ENCODE measurements around the gene PIK3R3. TPM values are rescaled to one million over a fixed set of nuclear protein-coding genes. Genes with fewer than 3 reads are reported as not detected.

PIK3R3 gene
- polyA plus RNA-seq, 1 donor (not counting 4 experiments of a cell fraction or from before 2014, with no cell fraction given): 11.9 TPM

DNA sequence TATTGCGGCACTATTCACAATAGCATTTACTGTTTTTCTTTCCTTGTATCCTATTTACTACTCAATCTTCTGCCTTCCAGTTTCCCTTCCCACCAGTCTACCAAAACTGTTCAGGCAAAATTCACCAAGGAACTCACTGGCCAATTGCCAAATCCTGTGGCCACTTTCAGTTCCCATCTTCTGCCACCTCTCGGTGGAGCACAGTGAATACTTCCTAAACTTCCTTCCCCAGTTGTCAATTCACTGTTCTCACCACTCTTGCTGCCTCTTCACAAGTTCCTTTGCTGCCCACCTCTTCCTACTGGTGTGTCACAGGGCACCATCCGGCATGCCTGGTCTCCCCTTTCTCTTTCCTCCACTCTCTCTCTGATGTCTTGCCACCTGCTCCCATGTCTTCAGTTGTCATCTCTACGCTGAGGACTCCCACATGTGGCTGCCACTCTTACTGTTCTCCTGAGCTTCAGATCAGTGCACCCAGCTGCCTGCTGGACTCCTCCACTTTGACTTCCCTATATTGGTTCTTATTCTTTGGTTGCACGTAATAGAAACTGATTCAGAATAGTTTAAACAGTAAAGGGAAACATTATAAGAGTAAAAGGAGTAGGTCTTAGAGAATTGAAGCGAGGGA is 114.4 kb downstream of the PIK3R3 start:
- FAIRE-seq: no peak
- Histone ChIP-seq H2AFZ (ENCODE audit: control insufficient read depth, low read length) (no peak overlapping the region), H3K27me3 (ENCODE audit: control insufficient read depth, extremely low read depth, insufficient read depth, low read length) (no peaks in the 10 kb centered on the region), H3K79me2 (ENCODE audit: control insufficient read depth, insufficient read depth, low read length) (no peaks in the 10 kb centered on the region), H3K9me3 (ENCODE audit: control insufficient read depth, low read depth, low read length) (no peaks in the 10 kb centered on the region), H3K4me1 (ENCODE audit: control insufficient read depth, extremely low read depth, insufficient read depth, low read length) (no peaks in the 10 kb centered on the region), H3K4me2 (ENCODE audit: control insufficient read depth, extremely low read depth, insufficient read depth, low read depth, low read length) (no peak overlapping the region), H3K4me3 (ENCODE audit: control insufficient read depth in 2 of 3, extremely low read depth in 1 of 3, insufficient read depth in 2 of 3, low read depth in 1 of 3, low read length in 3 of 3) (no peak overlapping the region), H3K9me1 (ENCODE audit: control insufficient read depth, extremely low read depth, insufficient read depth, low read length) (no peaks in the 10 kb centered on the region), H3K27ac (ENCODE audit: control insufficient read depth, insufficient read depth, low read length) (no peak overlapping the region), H3K36me3 (ENCODE audit: control insufficient read depth in 2 of 2, extremely low read depth in 1 of 2, insufficient read depth in 2 of 2, low read length in 2 of 2) (peaks cover 0 to 5% of the 10 kb centered on the region in 2 experiments), H3K9ac (ENCODE audit: control insufficient read depth, extremely low read depth, insufficient read depth, low read length) (no peak overlapping the region), H4K20me1 (ENCODE audit: control insufficient read depth, extremely low read depth, insufficient read depth, low read length) (no peaks in the 10 kb centered on the region)
- dilution Hi-C loops (cut with MboI; ENCODE audit: extremely low pct_ligation_motif_present, low sequenced_read_pairs): no loop called here
- TF ChIP-seq, protein P1, sequence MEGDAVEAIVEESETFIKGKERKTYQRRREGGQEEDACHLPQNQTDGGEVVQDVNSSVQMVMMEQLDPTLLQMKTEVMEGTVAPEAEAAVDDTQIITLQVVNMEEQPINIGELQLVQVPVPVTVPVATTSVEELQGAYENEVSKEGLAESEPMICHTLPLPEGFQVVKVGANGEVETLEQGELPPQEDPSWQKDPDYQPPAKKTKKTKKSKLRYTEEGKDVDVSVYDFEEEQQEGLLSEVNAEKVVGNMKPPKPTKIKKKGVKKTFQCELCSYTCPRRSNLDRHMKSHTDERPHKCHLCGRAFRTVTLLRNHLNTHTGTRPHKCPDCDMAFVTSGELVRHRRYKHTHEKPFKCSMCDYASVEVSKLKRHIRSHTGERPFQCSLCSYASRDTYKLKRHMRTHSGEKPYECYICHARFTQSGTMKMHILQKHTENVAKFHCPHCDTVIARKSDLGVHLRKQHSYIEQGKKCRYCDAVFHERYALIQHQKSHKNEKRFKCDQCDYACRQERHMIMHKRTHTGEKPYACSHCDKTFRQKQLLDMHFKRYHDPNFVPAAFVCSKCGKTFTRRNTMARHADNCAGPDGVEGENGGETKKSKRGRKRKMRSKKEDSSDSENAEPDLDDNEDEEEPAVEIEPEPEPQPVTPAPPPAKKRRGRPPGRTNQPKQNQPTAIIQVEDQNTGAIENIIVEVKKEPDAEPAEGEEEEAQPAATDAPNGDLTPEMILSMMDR (optimal IDR thresholded peaks at IDR 0.05 in 1 of 3, IDR thresholded peaks at IDR 0.05 in 1 of 3, conservative IDR thresholded peaks at IDR 0.05 in 1 of 3; ENCODE audit: extremely low read depth in 1 of 3, insufficient read depth in 2 of 3, low read length in 3 of 3): no peak
- no peak for TF ChIP-seq EZH2 (IDR thresholded peaks at IDR 0.05; ENCODE audit: low read length)
- no peak for DNase-seq (ENCODE audit: low read depth, low spot score)

DNA sequence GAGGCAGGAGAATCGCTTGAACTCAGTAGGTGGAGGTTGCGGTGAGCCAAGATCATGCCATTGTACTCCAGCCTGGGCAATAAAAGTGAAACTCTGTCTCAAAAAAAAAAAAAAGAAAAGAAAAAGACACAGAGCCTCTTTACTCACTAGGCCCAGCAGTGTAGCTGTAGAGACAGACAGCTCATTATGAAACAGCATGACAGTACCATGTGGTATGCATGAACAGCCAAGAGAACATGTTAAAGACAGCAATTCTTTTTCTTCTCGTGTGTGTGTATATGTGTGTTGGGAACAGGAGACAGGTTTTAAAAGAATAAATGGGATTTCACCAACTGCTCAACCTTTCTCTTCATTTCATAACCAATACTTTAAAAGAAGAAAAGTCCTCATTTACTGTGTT is 118.8 kb downstream of the PIK3R3 start:
- Histone ChIP-seq H3K9ac (ENCODE audit: control insufficient read depth, extremely low read depth, insufficient read depth, low read length) (no peak overlapping the region), H4K20me1 (ENCODE audit: control insufficient read depth, extremely low read depth, insufficient read depth, low read length) (no peaks in the 10 kb centered on the region), H3K4me1 (ENCODE audit: control insufficient read depth, extremely low read depth, insufficient read depth, low read length) (peaks cover 4% of the 10 kb centered on the region), H3K79me2 (ENCODE audit: control insufficient read depth, insufficient read depth, low read length) (no peaks in the 10 kb centered on the region), H3K9me3 (ENCODE audit: control insufficient read depth, low read depth, low read length) (no peaks in the 10 kb centered on the region), H3K9me1 (ENCODE audit: control insufficient read depth, extremely low read depth, insufficient read depth, low read length) (no peaks in the 10 kb centered on the region), H3K27ac (ENCODE audit: control insufficient read depth, insufficient read depth, low read length) (no peak overlapping the region), H2AFZ (ENCODE audit: control insufficient read depth, low read length) (no peak overlapping the region), H3K27me3 (ENCODE audit: control insufficient read depth, extremely low read depth, insufficient read depth, low read length) (no peaks in the 10 kb centered on the region), H3K4me3 (ENCODE audit: control insufficient read depth in 2 of 3, extremely low read depth in 1 of 3, insufficient read depth in 2 of 3, low read depth in 1 of 3, low read length in 3 of 3) (no peak overlapping the region), H3K36me3 (ENCODE audit: control insufficient read depth in 2 of 2, extremely low read depth in 1 of 2, insufficient read depth in 2 of 2, low read length in 2 of 2) (peaks cover 8 to 14% of the 10 kb centered on the region in 2 experiments), H3K4me2 (ENCODE audit: control insufficient read depth, extremely low read depth, insufficient read depth, low read depth, low read length) (no peak overlapping the region)
- DNase-seq (ENCODE audit: low read depth, low spot score) (no peak), FAIRE-seq (no peak)
- dilution Hi-C loops (cut with MboI; ENCODE audit: extremely low pct_ligation_motif_present, low sequenced_read_pairs): no loop called here
- no peak for TF ChIP-seq EZH2 (IDR thresholded peaks at IDR 0.05; ENCODE audit: low read length)
- TF ChIP-seq, protein P1 (optimal IDR thresholded peaks at IDR 0.05 in 1 of 3, IDR thresholded peaks at IDR 0.05 in 1 of 3, conservative IDR thresholded peaks at IDR 0.05 in 1 of 3; ENCODE audit: extremely low read depth in 1 of 3, insufficient read depth in 2 of 3, low read length in 3 of 3): no peak

All from keratinocyte (primary cell).